Measurements from ENCODE around the gene DHDH. TPM values are rescaled to one million over a fixed set of nuclear protein-coding genes. Genes with fewer than 3 reads are reported as not detected.

Gene DHDH
- total RNA-seq, 1 experiment from 2014 or later, result not detected

- DNase-seq (ENCODE audit: low read depth), result no peak
Observed at GRCh38 chr19:48992581-48993174, 59.2 kb downstream of the DHDH start.

GRCh38 chr19:48993175-48994034 lies 59.9 kb downstream of the DHDH start, which contains the start of the genes GYS1 and RUVBL2:
Gene GYS1 (minus strand): TSS chr19:48993309. CDS start chr19:48993112, 197 bp downstream.
Gene RUVBL2 (plus strand): TSS chr19:48993887. CDS start chr19:48993912, 25 bp downstream.
- peak; percentile 99 for DNase-seq (ENCODE audit: low read depth)

GRCh38 chr19:48994035-48994386 lies 60.5 kb downstream of the DHDH start:
- no peak for DNase-seq (ENCODE audit: low read depth)

Other genes starting within 250 kb of the DHDH start
- gene FUT2, start 237.7 kb upstream of the DHDH start, total RNA-seq (2014; rRNA removed), result not detected in 2 replicates
- 2.4 and 3.5 TPM in 2 replicates for gene MAMSTR, start 214.0 kb upstream of the DHDH start, total RNA-seq (2014; rRNA removed)
- 0.11 and 0.26 TPM in 2 replicates for gene RASIP1, start 193.1 kb upstream of the DHDH start, total RNA-seq (2014; rRNA removed)
- gene IZUMO1, start 186.8 kb upstream of the DHDH start, total RNA-seq (2014; rRNA removed), result not detected in 2 replicates
- not detected in 2 replicates for gene FUT1, start 181.1 kb upstream of the DHDH start, total RNA-seq (2014; rRNA removed)
- gene FGF21, start 178.2 kb upstream of the DHDH start, total RNA-seq (2014; rRNA removed), result not detected in 2 replicates
- gene BCAT2, start 122.7 kb upstream of the DHDH start, total RNA-seq (2014; rRNA removed), result 23.8 and 26.5 TPM in 2 replicates
- gene HSD17B14, start 97.2 kb upstream of the DHDH start, total RNA-seq (2014; rRNA removed), result not detected in 2 replicates
- 21.3 and 27.8 TPM in 2 replicates for gene PLEKHA4, start 65.1 kb upstream of the DHDH start, total RNA-seq (2014; rRNA removed)
- gene PPP1R15A, start 61.3 kb upstream of the DHDH start, total RNA-seq (2014; rRNA removed), result 55.7 and 58.2 TPM in 2 replicates
- gene TULP2, start 35.0 kb upstream of the DHDH start, total RNA-seq (2014; rRNA removed), result not detected in 2 replicates
- gene NUCB1, start 33.4 kb upstream of the DHDH start, total RNA-seq (2014; rRNA removed), result 213 and 221 TPM in 2 replicates
- 170 and 176 TPM in 2 replicates for gene BAX, start 21.2 kb downstream of the DHDH start, total RNA-seq (2014; rRNA removed)
- gene FTL, start 31.6 kb downstream of the DHDH start, total RNA-seq (2014; rRNA removed), result 2,158 and 2,177 TPM in 2 replicates
- gene GYS1, start 59.6 kb downstream of the DHDH start, total RNA-seq (2014; rRNA removed), result 78.8 and 80.0 TPM in 2 replicates
- gene RUVBL2, start 60.2 kb downstream of the DHDH start, total RNA-seq (2014; rRNA removed), result 263 and 300 TPM in 2 replicates
- gene LHB, start 83.4 kb downstream of the DHDH start, total RNA-seq (2014; rRNA removed), result not detected in 2 replicates
- gene CGB3, start 90.6 kb downstream of the DHDH start, total RNA-seq (2014; rRNA removed), result not detected in 2 replicates
- gene CGB2, start 98.2 kb downstream of the DHDH start, total RNA-seq (2014; rRNA removed), result 0.26 TPM in 1 of 2 replicates, not detected in the other
- gene CGB1, start 103.2 kb downstream of the DHDH start, total RNA-seq (2014; rRNA removed), result not detected in 2 replicates
- 1.1 TPM in 1 of 2 replicates, not detected in the other for gene CGB5, start 110.1 kb downstream of the DHDH start, total RNA-seq (2014; rRNA removed)
- gene CGB8, start 115.4 kb downstream of the DHDH start, total RNA-seq (2014; rRNA removed), result 2.1 TPM in 1 of 2 replicates, not detected in the other
- gene CGB7, start 124.0 kb downstream of the DHDH start, total RNA-seq (2014; rRNA removed), result 1.5 TPM in 2 replicates
- gene NTF4, start 131.1 kb downstream of the DHDH start, total RNA-seq (2014; rRNA removed), result not detected in 2 replicates
- gene KCNA7, start 139.0 kb downstream of the DHDH start, total RNA-seq (2014; rRNA removed), result 0.06 TPM in 1 of 2 replicates, not detected in the other
- 207 and 241 TPM in 2 replicates for gene SNRNP70, start 151.8 kb downstream of the DHDH start, total RNA-seq (2014; rRNA removed)
- gene LIN7B, start 180.7 kb downstream of the DHDH start, total RNA-seq (2014; rRNA removed), result 10.2 and 14.8 TPM in 2 replicates
- gene C19orf73, start 185.4 kb downstream of the DHDH start, total RNA-seq (2014; rRNA removed), result 1.1 and 3.1 TPM in 2 replicates
- gene PPFIA3, start 185.8 kb downstream of the DHDH start, total RNA-seq (2014; rRNA removed), result 7.9 and 9.8 TPM in 2 replicates
- gene HRC, start 221.7 kb downstream of the DHDH start, total RNA-seq (2014; rRNA removed), result 2.2 TPM in 1 of 2 replicates, not detected in the other
- gene TRPM4, start 224.1 kb downstream of the DHDH start, total RNA-seq (2014; rRNA removed), result 13.9 and 14.2 TPM in 2 replicates